Cerebellar cortex (tissue), 1 donor: Measurements from ENCODE around the gene MBD3.
"Not testable (repeated sequence)": the region's sequence is repeated elsewhere in the genome, so short reads cannot be mapped to it uniquely, and the experiment has no call there.

Source experiments
- DNase-seq: peaks from one replicate; pipeline ENCODE4 v3.0.0-alpha.2; 2015; ENCODE audit warnings: low spot score

Gene MBD3, protein sequence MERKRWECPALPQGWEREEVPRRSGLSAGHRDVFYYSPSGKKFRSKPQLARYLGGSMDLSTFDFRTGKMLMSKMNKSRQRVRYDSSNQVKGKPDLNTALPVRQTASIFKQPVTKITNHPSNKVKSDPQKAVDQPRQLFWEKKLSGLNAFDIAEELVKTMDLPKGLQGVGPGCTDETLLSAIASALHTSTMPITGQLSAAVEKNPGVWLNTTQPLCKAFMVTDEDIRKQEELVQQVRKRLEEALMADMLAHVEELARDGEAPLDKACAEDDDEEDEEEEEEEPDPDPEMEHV

DNA sequence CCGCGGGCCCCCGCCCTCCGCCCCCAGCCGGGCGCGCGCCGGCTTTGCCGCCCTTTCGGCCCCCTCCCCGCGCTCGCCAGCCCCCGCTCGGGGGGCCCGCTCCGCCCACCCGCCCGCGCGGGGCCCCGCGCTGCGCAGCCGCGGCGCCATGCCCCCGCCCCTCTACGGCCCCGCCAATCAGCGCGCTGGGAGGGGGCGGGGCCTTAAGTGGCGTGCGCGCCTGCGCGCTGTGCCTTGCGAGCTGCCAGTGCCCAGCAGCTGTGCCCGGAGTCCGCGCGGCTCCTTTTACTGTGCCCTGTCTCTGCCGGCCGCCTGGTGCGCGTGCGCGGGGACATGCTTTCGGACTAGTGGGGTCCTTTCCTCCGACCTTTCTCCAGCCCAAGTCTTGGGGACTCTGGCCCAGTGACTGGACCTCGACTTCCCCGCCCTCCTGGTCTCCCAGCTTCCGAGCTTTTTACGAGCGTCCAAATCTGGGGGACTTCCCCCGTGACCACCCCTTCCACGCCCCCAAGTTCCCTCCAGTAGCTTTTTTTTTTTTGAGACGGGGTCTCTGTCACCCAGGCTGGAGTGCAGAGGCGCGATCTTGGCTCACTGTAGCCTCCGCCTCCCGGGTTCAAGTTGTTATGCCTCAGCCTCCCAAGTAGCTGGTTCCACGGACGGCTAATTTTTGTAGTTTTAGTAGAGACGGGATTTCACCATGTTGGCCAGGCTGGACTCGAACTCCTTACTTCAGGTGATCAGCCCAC lies at the start of gene MBD3:
Gene MBD3, minus strand, starts transcription at position 111 of the 746 bp plus-strand sequence. CDS start 234 bp downstream, outside the sequence.
- DNase-seq, result peak; percentile 91

DNA sequence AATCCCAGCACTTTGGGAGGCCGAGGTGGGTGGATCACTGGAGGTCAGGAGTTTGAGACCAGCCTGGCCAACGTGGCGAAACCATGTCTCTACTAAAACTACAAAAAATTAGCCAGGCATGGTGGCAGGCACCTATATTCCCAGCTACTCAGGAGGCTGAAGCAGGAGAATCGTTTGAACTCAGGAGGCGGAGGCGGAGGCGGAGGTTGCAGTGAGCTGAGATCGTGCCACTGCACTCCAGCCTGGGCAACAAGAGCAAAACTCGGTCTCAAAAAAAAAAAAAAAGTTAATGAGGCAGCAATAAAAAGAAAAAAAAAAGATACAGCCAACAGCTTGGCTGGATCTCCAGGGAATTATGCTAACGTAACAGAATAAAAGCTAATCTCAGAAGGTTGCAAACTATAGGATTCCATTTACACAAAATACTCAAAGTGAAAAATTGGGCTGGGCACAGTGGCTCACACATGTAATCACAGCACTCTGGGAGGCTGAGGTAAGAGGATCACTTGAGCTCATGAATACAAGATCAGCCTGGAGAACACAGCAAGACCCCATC lies 48.3 kb upstream of the MBD3 start:
- not testable (repeated sequence) for DNase-seq

GRCh38 chr19:1636325-1637236 lies 43.9 kb upstream of the MBD3 start:
- DNase-seq, result no peak

DNA sequence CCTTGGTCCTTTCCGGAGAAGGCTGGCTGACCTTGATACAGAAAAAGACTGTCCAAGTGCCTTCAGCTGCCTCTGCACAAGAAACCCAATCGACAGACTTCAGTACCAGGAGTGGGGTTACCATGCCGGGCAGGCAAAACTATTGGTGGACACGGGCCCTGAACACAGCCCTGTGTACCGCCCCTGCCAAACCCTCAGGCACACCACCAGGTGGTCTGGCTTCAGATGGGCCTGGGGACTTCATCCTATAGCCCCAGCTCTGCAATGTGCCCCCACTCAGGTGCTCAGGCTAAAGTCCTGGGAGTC lies 42.2 kb upstream of the MBD3 start:
- DNase-seq, result no peak

GRCh38 chr19:1634242-1634937 lies 41.7 kb upstream of the MBD3 start:
- DNase-seq, result peak; percentile 41

DNA sequence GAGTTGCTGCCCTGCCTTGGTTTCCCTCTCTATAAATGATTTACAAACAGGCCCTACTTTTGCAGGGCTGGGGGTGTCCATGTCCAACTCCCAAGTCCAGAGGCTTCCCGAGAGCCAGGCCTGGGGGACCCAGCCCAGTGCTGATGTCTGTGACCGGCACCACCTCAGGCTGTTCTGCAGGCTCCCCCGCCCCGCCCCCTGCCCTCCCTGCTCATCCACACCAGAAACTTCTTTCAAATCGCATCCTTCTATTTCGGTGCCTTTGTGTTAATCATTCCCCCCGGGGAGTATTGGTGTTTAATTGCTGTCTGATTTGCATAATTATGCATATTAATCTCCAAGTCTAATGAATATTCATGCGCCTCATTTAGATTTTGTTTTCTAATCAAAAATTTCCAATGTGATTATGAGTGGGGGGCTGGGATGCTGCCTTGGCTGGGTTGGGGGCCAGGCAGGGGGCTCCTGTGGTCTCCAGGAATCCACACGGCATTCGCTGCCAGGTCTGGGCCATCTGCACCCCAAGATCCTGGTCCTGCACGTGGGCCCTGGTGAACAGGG lies 40.7 kb upstream of the MBD3 start:
- no peak for DNase-seq

DNA sequence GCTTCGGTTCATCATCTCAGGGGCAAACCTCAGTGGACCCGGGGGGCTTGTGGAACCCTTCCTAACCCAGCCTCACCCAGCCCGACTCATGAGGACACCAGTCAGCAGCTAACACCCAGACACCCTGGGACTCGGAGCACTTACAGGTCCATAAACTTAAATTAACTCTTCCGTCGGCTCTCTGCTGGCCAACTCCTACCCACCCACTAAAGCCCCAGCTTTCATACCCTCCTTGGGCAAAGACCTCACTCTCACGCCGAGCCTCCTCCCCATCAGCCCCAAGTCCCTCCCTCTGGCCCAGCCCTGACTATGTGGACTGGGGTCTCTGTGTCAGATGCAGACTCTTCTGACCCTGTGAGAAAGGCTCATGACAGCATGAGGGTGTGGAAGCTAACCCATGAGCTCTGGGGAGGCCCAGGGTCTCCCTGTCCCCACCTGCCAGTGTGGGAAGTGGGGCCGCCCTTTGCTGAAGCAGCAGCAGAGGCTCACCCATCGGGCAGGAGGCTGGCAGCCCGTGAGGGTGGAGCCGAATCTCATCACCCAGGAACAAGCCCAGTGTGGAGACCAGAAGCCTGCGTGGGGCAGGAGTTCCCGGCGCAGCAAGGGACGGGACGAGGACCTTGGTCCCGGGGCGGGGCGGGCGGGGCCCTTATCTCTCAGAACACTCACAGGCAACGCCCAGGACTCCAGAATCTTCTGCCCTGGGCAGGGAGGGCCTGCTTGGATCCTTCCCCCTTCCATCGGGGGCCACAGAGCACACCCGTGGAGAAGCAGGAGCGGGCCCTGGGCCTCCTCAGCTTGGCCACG lies 40.0 kb upstream of the MBD3 start:
- DNase-seq, result no peak

DNA sequence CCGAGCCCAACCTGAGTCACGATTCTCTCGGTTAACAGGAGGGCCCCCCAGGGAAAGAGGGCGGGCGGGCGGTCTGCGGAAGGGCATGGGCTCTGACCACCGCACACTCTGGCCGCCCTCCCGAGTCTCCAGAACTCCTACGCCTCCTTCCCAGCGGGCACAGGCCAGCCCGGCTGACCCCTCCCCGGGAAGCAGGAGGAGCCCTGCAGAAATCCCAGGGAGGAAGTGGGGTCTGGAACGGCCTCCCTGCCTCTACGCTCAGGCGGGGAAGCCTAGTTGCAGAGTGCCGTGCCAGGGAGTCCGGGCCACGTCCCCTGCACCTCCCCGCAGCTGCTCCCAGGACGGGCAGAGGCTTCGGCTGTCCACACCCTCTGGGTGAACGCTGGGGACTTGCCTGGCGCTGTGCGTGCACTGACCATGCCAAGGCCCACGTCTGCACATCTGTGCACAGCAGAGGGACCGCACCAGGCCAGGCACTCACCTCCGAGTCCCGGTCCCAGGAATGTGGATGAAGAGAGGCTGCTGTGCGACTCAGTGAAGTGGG lies 39.0 kb upstream of the MBD3 start:
- no peak for DNase-seq

- DNase-seq, result no peak
Observed at GRCh38 chr19:1630811-1631210, 38.1 kb upstream of the MBD3 start.

- DNase-seq, result no peak
Observed at GRCh38 chr19:1630012-1630411, 37.3 kb upstream of the MBD3 start.

DNA sequence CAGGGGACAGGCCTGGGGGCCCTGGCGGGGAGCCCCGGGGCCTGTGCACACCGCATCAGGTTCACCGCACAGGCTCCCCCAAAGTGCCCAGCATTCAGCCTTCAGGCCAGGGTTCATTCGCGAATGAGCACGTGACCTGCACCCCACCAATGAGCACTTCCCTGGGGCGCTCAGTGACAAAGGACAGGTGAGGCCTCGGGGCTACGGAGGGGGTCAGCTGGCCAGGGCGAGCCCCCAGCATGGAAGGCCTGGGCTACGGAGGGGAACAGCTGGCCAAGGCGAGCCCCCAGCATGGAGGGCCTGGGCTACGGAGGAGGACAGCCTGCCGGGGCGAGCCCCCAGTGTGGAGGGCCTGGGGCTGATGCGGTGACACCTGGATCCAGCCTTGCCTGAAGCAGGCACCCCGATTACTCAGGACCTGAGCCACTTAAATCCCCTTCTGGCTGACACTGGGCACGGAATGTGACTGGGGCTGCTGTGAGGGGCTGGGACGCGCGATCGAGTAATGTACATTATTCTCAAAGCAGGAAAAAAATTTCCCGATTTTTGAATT lies 36.7 kb upstream of the MBD3 start:
- DNase-seq, result no peak

- DNase-seq, result no peak
Observed at GRCh38 chr19:1627194-1627593, 34.5 kb upstream of the MBD3 start.

DNA sequence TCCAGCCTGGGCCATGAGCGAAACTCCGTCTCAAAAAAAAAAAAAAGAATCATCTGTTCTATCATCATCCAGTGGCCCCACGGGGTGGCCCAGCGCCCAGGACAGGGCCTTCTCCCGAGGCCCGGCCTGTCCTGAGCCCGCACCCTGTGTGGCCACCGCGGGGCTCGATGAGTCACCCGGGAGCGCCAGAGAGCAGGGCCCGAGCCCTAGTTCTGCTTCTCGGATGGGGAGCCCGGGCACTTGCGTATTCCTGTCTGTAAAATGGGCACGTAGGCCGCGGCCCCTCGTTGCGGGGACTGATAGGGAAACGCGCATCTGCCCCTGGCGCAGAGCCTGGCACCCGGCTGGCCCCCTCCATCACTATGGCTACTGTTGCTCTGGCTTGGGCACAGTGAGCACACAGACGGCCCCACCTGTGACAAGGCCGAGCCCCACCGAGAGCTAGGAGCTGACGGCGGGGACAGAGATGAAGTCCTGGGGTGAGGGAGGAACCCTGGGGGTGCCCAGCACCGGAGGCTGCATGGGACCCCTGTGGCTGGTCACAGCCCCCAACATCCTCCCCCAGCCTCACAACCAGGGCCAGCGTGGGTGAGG lies 33.8 kb upstream of the MBD3 start:
- DNase-seq, result no peak

DNA sequence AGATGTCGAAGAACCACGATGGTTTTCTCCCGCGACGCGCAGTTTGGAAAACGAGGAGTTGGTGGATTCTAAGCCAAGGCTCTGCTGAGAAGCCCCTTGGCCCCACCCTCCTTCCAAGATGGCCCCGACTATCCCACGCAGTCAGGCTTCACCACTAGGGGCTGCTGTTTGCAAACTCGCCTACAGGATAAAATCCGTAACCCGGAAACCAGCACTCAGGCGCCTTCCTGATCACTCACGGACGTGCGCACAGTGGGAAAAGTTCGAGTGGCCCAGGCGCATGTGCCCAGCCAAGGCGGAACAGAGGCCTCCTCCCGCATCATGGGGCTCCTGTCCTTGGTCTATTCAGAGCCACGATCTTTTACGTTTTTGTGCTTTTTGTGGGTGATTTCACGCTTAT lies 31.8 kb upstream of the MBD3 start:
- peak; percentile 57 for DNase-seq

- DNase-seq, result no peak
Observed at GRCh38 chr19:1622541-1622940, 29.9 kb upstream of the MBD3 start.

DNA sequence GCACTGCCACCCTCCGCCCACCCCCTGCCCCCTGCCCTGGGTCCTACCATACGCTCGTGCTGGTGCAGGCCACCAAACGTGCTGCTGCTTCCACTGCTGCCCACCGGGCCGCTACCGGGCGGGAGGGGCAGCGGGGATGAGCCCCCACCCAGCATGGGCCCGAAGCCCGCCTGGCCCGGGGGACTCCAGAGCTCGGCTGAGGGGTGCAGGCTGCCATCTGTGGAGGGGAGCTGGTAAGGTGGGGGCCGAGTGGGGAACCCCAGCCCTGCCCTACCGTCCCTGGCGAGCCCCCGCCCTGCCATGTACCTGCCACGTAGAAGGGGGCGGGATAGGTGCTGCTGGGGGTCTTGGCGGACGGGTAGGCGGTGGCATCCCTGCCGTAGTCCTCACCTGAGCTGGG lies 29.3 kb upstream of the MBD3 start:
- no peak for DNase-seq

GRCh38 chr19:1621574-1621973 lies 28.9 kb upstream of the MBD3 start:
- DNase-seq, result no peak

DNA sequence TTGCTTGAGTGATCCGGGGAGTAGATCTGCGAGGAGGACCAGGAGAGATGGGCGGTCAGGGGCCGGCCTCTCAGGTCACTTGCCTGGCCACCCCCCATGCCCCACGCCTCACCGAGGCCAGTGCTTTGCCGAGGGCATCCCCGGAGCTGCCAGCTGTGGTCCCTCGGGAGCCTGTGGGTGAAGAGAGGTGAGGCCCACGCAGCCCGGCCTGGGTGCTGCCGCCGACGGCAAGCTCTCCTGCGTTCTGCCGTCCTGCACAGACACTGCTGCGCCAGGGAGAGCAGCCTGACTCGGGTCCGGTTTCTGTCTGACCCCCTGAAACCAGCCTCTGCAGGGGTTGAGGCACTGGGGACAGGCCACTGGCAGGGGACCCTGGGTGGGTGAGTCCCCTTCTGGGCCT lies 28.4 kb upstream of the MBD3 start:
- DNase-seq, result no peak

DNA sequence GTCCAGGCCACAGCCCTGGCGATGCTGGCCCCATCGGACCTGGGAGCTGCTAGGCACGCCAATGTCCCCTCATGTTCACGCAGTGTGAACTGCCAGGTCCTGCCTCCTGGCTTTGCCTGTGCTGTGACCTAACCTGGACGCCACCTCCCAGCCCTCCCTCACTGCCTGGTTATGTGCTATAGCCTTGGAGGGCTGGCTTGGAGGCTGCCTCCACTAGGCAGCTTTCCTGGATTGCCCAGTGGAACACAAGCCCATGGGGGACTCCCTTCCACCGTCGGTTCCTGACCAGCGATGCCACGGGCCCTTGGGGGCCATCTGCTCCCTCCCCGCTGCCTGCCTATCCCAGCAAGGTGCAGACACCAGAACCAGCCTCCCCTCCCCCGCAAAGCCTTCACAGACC lies 27.8 kb upstream of the MBD3 start:
- no peak for DNase-seq

- DNase-seq, result no peak
Observed at GRCh38 chr19:1619703-1620102, 27.0 kb upstream of the MBD3 start.
